GM12878 (cell line): ENCODE results near the gene RIOX2. TPM values are rescaled to one million over a fixed set of nuclear protein-coding genes. Genes with fewer than 3 reads are reported as not detected.
A peak's percentile ranks its signal among the peaks of the same experiment; 100 is the strongest.

Source experiments
- ATAC-seq: fragments of 200-7000 bp; cut with Tn5 transposase; 3 replicates; pipeline ENCODE4 v1.9.1; 2020; ENCODE audit warnings: mild to moderate bottlenecking, moderate library complexity
- BruUV-seq: library from RNA; stranded (reverse); fragments of 400-500 nt; replicated peaks from 2 replicates; lab custom pipeline; 2021; lab: Mats Ljungman, UMichigan
- CTCF ChIA-PET: fragments of 300-600 bp; sonication (Branson Sonifier 250); formaldehyde crosslinking; extraction: SDS; loops from one replicate; lab custom pipeline; 2021; ENCODE audit warnings: inconsistent platforms; lab: Yijun Ruan, JAX
- POLR2A ChIA-PET: fragments of 350-600 bp; formaldehyde crosslinking; extraction: SDS; loops from one replicate; lab custom pipeline; 2021; ENCODE audit warnings: inconsistent platforms; lab: Charles Lee
- RAD21 ChIA-PET: fragments of 300-600 bp; sonication (Branson Sonifier 250); formaldehyde crosslinking; loops from one replicate; lab custom pipeline; 2023; ENCODE audit warnings: antibody characterized with exemption; ENCODE audit not compliant: unreplicated experiment; lab: Charles Lee
- SMC1A ChIA-PET: fragments of 300-600 bp; sonication (Branson Sonifier 250); formaldehyde crosslinking; loops from one replicate; lab custom pipeline; 2023; ENCODE audit not compliant: unreplicated experiment, uncharacterized antibody; lab: Charles Lee
- DNase-seq: peaks from one replicate; pipeline ENCODE4 v3.0.0-alpha.2; 2011; ENCODE audit warnings: low read depth, low spot score
- FAIRE-seq: peaks from 3 replicates; lab custom pipeline; 2011; peaks lifted over from hg19 to GRCh38; lab: Jason Lieb, UNC
- H2AFZ ChIP-seq: 2 replicates; pipeline ENCODE4 v1.6.0; 2011; ENCODE audit warnings: low read depth, low read length, control low read depth; ENCODE audit not compliant: control insufficient read depth
- H3K27ac ChIP-seq: 2 replicates; pipeline ENCODE4 v1.5.1; 2011; ENCODE audit warnings: control low read depth; ENCODE audit not compliant: control insufficient read depth, insufficient read depth
- H3K27me3 ChIP-seq, 2 experiments: replicated peaks in 1 of 2; 2 replicates each; pipeline versions ENCODE4 v1.6.0 to v1.6.1; 2011; ENCODE audit warnings: low read length in 1 of 2; ENCODE audit not compliant: control insufficient read depth in 2 of 2, insufficient read depth in 2 of 2
- H3K36me3 ChIP-seq, 2 experiments: 2 replicates each; pipeline ENCODE4 v1.5.1; 2011; ENCODE audit warnings: low read length in 1 of 2; ENCODE audit not compliant: control insufficient read depth in 2 of 2, insufficient read depth in 2 of 2
- H3K4me1 ChIP-seq: 2 replicates; pipeline ENCODE4 v1.6.1; 2011; ENCODE audit warnings: mild to moderate bottlenecking, low read length, moderate library complexity, mixed read lengths; ENCODE audit not compliant: control insufficient read depth, insufficient read depth
- H3K4me2 ChIP-seq: 2 replicates; pipeline ENCODE4 v1.6.0; 2011; ENCODE audit warnings: control low read depth; ENCODE audit not compliant: control insufficient read depth, insufficient read depth
- H3K4me3 ChIP-seq: fragments of 200-600 bp; sonication (generic); 2 replicates; pipeline ENCODE4 v1.5.1; 2016
- H3K79me2 ChIP-seq: 2 replicates; pipeline ENCODE4 v1.6.0; 2011; ENCODE audit warnings: low read length; ENCODE audit not compliant: control insufficient read depth, insufficient read depth
- H3K9ac ChIP-seq: 2 replicates; pipeline ENCODE4 v1.8.0; 2011; ENCODE audit warnings: low read length, control low read depth, mixed read lengths; ENCODE audit not compliant: control insufficient read depth, insufficient read depth
- H3K9me3 ChIP-seq: replicated peaks from 3 replicates; pipeline ENCODE4 v1.5.1; 2011; ENCODE audit warnings: mild to moderate bottlenecking, low read length; ENCODE audit not compliant: control insufficient read depth, insufficient read depth
- H4K20me1 ChIP-seq: 2 replicates; pipeline ENCODE4 v1.6.0; 2011; ENCODE audit not compliant: control insufficient read depth, insufficient read depth
- HDGF ChIP-seq: fragments of 450-650 bp; IDR thresholded peaks from 2 replicates; pipeline ENCODE4 v1.6.1; 2016; ENCODE audit warnings: antibody characterized with exemption
- MEF2A ChIP-seq: IDR thresholded peaks from 2 replicates; pipeline ENCODE4 v1.6.1; 2011; ENCODE audit warnings: low read depth, mild to moderate bottlenecking, low read length, moderate library complexity; ENCODE audit not compliant: insufficient read depth
- MEF2B ChIP-seq: fragments of 450-650 bp; IDR thresholded peaks from 2 replicates; pipeline ENCODE4 v1.6.1; 2018; ENCODE audit warnings: mild to moderate bottlenecking, moderate library complexity; ENCODE audit not compliant: partially characterized antibody, poor library complexity, severe bottlenecking
- MTA2 ChIP-seq: fragments of 450-650 bp; IDR thresholded peaks from 2 replicates; pipeline ENCODE4 v1.6.1; 2016; ENCODE audit warnings: low read depth, mild to moderate bottlenecking, moderate library complexity
- PAX5 ChIP-seq: IDR thresholded peaks from 2 replicates; pipeline ENCODE4 v1.6.1; 2011; ENCODE audit warnings: low read depth, low read length, borderline replicate concordance
- TCF3 ChIP-seq: IDR thresholded peaks from 2 replicates; pipeline ENCODE4 v1.6.1; 2012; ENCODE audit warnings: low read depth, mild to moderate bottlenecking, low read length, borderline replicate concordance; ENCODE audit not compliant: insufficient read depth
- YBX1 ChIP-seq: fragments of 450-650 bp; IDR thresholded peaks from 2 replicates; pipeline ENCODE4 v1.6.1; 2016; ENCODE audit warnings: antibody characterized with exemption
- WGBS: methylation state at CpG from one replicate; pipeline ENCODE4 v1.1.6; 2016; ENCODE audit warnings: low lambda C conversion rate; ENCODE audit not compliant: insufficient replicate concordance, insufficient coverage; ENCODE audit errors: missing lambda C conversion rate; 5-methylcytosine and 5-hydroxymethylcytosine counted together
- in situ Hi-C: fragments of 300-500 bp; cut with MboI; formaldehyde crosslinking; loops from 9 replicates; pipeline ENCODE4 v1.14.3; 2018; ENCODE audit warnings: mixed read lengths
- intact Hi-C: fragments of 100-400 bp; cut with micrococcal nuclease; formaldehyde crosslinking; loops from one replicate; pipeline ENCODE4 v1.14.2; 2022; ENCODE audit not compliant: unreplicated experiment
- polyA plus RNA-seq, 11 experiments: library from polyadenylated mRNA; depleted of rRNA in 4 of 11; unstranded in 6 of 11; stranded (reverse) in 5 of 11; fragments of >200 nt; fragmentation: Nextera tagmentation in 4 of 11; fragmentation: Illumina TruSeq in 1 of 11; extraction: Ambion mirVana in 4 of 11; extraction: Trizol in 1 of 11; gene quantifications; 1 replicate in 1 of 11; 2 replicates in 10 of 11; pipeline versions ENCODE4 v1.2.1 to v1.2.3, GENCODE V29; 2011 to 2016; ENCODE audit warnings: inconsistent platforms in 2 of 11, missing spikeins in 2 of 11, low read depth in 1 of 11
- total RNA-seq, 4 experiments: library from RNA; depleted of rRNA in 3 of 4; stranded (reverse); fragments of >200 nt in 3 of 4; fragmentation: Illumina TruSeq in 1 of 4; extraction: Trizol in 1 of 4; gene quantifications; 2 replicates each; pipeline versions ENCODE4 v1.2.1 to v1.2.3, GENCODE V29; 2013 to 2021
- TF ChIP-seq, protein P1 (sequence below): fragments of 450-650 bp; IDR thresholded peaks from 2 replicates; pipeline ENCODE4 v1.6.1; 2017; ENCODE audit warnings: low read depth, mild to moderate bottlenecking, moderate library complexity

Gene RIOX2
- total and polyA plus RNA-seq, 10 of the 15 experiments (the other 5 are each of a cell fraction or from before 2014, with no cell fraction given) = 24.1 to 52.6 (median 44.0) TPM

DNA sequence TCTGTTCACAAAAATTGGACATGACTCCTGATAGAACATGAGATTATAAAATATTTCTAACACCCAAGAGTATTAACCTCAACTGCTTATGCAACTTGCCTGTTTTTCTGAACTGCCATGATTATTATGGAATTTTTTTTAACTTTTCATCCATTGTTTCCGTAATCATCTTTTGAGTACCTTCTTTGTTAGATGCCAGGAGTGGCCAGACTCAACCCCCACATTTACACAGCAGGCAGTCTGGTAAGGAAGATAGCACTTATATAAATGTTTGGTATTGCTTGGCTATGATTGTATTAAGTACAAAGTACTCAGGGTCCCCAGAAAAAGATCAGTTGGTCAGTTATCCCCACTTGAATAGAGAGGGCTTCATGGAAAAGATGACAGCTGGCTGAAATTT, 76.1 kb downstream of the RIOX2 start (continued):
- TF ChIP-seq PAX5 (no peak), MTA2 (no peak), HDGF (no peak), YBX1 (no peak)
- TF ChIP-seq, protein P1, sequence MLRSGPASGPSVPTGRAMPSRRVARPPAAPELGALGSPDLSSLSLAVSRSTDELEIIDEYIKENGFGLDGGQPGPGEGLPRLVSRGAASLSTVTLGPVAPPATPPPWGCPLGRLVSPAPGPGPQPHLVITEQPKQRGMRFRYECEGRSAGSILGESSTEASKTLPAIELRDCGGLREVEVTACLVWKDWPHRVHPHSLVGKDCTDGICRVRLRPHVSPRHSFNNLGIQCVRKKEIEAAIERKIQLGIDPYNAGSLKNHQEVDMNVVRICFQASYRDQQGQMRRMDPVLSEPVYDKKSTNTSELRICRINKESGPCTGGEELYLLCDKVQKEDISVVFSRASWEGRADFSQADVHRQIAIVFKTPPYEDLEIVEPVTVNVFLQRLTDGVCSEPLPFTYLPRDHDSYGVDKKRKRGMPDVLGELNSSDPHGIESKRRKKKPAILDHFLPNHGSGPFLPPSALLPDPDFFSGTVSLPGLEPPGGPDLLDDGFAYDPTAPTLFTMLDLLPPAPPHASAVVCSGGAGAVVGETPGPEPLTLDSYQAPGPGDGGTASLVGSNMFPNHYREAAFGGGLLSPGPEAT = no peak
- TF ChIP-seq, all 136 proteins: peak for 0

DNA sequence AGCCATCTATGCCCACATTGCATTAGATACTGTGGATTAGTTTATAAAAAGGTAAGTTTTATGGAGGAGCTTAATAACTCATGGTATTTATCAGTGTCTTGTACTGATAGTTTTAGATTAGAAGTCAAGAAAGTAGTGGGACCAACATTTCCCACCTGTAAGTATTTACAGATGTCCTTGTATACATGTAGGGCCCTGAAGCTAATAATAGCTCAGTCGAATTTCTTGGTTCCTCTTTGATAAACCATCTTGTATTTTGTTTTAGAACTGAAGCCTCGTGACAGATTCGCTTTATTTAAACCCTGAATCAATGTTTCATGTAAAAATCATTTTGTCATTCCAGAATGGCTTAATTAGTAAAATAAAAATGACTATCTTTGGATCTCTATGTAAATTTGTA, 77.0 kb downstream of the RIOX2 start:
- Histone ChIP-seq H3K27me3 (no peaks in the 10 kb centered on the region), H2AFZ (0 out of 2 replicates have a peak overlapping the region, but pooled peaks have one; percentile 13), H3K4me3 (no peak overlapping the region), H3K4me2 (peak overlapping the region; percentile 44; the same call in 1 of the 2 replicates), H3K79me2 (no peaks in the 10 kb centered on the region), H4K20me1 (no peaks in the 10 kb centered on the region), H3K36me3 (no peaks in the 10 kb centered on the region), H3K4me1 (peaks cover 10% of the 10 kb centered on the region), H3K27ac (no peak overlapping the region), H3K9ac (no peak overlapping the region), H3K9me3 (no peaks in the 10 kb centered on the region)
- ATAC-seq (peak; percentile 69), DNase-seq (peak; percentile 4), FAIRE-seq (no peak)
- ChIA-PET SMC1A (interaction anchor here (0.9 kb wide), 1 partner anchor 66 kb away, joined by 3 read pairs; no protein-coding TSS in a partner anchor), RAD21 (no interaction called here), CTCF (no interaction called here), POLR2A (no interaction called here)
- TF ChIP-seq TCF3 (no peak), MEF2B (peak; percentile 45), MEF2A (0 out of 2 replicates have a peak, but pooled peaks have one; percentile 22)
- BruUV-seq = no TSS peak
- WGBS = 53% methylated on average over 3 of the region's 3 CpGs
- intact Hi-C loops = no loop called here
- in situ Hi-C loops = no loop called here
